ENCODE data around the gene CABP2.

Gene CABP2

GRCh38 chr11:67500484-67500821 lies 22.8 kb downstream of the CABP2 start:
- no peak overlapping the region for H3K4me3 ChIP-seq (ENCODE audit: low read length)
- no peak for DNase-seq (ENCODE audit: low read depth, low spot score)

GRCh38 chr11:67499808-67500483 lies 23.3 kb downstream of the CABP2 start:
- no peak overlapping the region for H3K4me3 ChIP-seq (ENCODE audit: low read length)
- DNase-seq (ENCODE audit: low read depth, low spot score), result no peak

- DNase-seq (ENCODE audit: low read depth, low spot score), result no peak
Observed at GRCh38 chr11:67498544-67498972, 24.7 kb downstream of the CABP2 start.

GRCh38 chr11:67497656-67498291 lies 25.5 kb downstream of the CABP2 start:
- no peak overlapping the region for H3K4me3 ChIP-seq (ENCODE audit: low read length)

More at GRCh38 chr11:67498544-67498972, 24.7 kb downstream of the CABP2 start:
- H3K4me3 ChIP-seq (ENCODE audit: low read length), result no peak overlapping the region

GRCh38 chr11:67496113-67496512 lies 27.1 kb downstream of the CABP2 start:
- DNase-seq (ENCODE audit: low read depth, low spot score), result no peak
- no peak overlapping the region for H3K4me3 ChIP-seq (ENCODE audit: low read length)

More at GRCh38 chr11:67497656-67498291, 25.5 kb downstream of the CABP2 start:
- no peak for DNase-seq (ENCODE audit: low read depth, low spot score)

- DNase-seq (ENCODE audit: low read depth, low spot score), result no peak
- no peak overlapping the region for H3K4me3 ChIP-seq (ENCODE audit: low read length)
Observed at GRCh38 chr11:67495234-67496005, 27.8 kb downstream of the CABP2 start.

- H3K4me3 ChIP-seq (ENCODE audit: low read length), result no peak overlapping the region
- no peak for DNase-seq (ENCODE audit: low read depth, low spot score)
Observed at GRCh38 chr11:67494371-67495233, 28.6 kb downstream of the CABP2 start.

GRCh38 chr11:67493548-67494370 lies 29.5 kb downstream of the CABP2 start:
- DNase-seq (ENCODE audit: low read depth, low spot score), result no peak
- no peak overlapping the region for H3K4me3 ChIP-seq (ENCODE audit: low read length)

GRCh38 chr11:67492801-67493547 lies 30.3 kb downstream of the CABP2 start:
- no peak overlapping the region for H3K4me3 ChIP-seq (ENCODE audit: low read length)
- no peak for DNase-seq (ENCODE audit: low read depth, low spot score)

- no peak for DNase-seq (ENCODE audit: low read depth, low spot score)
- H3K4me3 ChIP-seq (ENCODE audit: low read length), result no peak overlapping the region
Observed at GRCh38 chr11:67492069-67492727, 31.0 kb downstream of the CABP2 start.

- no peak for DNase-seq (ENCODE audit: low read depth, low spot score)
- H3K4me3 ChIP-seq (ENCODE audit: low read length), result no peak overlapping the region
Observed at GRCh38 chr11:67491276-67492068, 31.8 kb downstream of the CABP2 start.

- DNase-seq (ENCODE audit: low read depth, low spot score), result no peak
- H3K4me3 ChIP-seq (ENCODE audit: low read length), result no peak overlapping the region
Observed at GRCh38 chr11:67490727-67491065, 32.5 kb downstream of the CABP2 start.

GRCh38 chr11:67489885-67490726 lies 33.1 kb downstream of the CABP2 start:
- no peak overlapping the region for H3K4me3 ChIP-seq (ENCODE audit: low read length)
- DNase-seq (ENCODE audit: low read depth, low spot score), result no peak

GRCh38 chr11:67489203-67489884 lies 33.9 kb downstream of the CABP2 start:
- H3K4me3 ChIP-seq (ENCODE audit: low read length), result no peak overlapping the region
- no peak for DNase-seq (ENCODE audit: low read depth, low spot score)

GRCh38 chr11:67486481-67487195 lies 36.6 kb downstream of the CABP2 start:
- DNase-seq (ENCODE audit: low read depth, low spot score), result no peak
- no peak overlapping the region for H3K4me3 ChIP-seq (ENCODE audit: low read length)

Measured in Jurkat, Clone E6-1 (cell line).